NCI-H2107 treated with DMSO at 0.1 percent for 48 hours (cell line): Measurements from ENCODE around the gene ANO10.
A peak's percentile ranks its signal among the peaks of the same experiment; 100 is the strongest.
"Not testable (repeated sequence)": the region's sequence is repeated elsewhere in the genome, so short reads cannot be mapped to it uniquely, and the experiment has no call there.

Experiments used
- DNase-seq: peaks from one replicate; lab custom pipeline; 2025; ENCODE audit not compliant: unreplicated experiment; lab: John Stamatoyannopoulos, UW

ANO10 gene, protein sequence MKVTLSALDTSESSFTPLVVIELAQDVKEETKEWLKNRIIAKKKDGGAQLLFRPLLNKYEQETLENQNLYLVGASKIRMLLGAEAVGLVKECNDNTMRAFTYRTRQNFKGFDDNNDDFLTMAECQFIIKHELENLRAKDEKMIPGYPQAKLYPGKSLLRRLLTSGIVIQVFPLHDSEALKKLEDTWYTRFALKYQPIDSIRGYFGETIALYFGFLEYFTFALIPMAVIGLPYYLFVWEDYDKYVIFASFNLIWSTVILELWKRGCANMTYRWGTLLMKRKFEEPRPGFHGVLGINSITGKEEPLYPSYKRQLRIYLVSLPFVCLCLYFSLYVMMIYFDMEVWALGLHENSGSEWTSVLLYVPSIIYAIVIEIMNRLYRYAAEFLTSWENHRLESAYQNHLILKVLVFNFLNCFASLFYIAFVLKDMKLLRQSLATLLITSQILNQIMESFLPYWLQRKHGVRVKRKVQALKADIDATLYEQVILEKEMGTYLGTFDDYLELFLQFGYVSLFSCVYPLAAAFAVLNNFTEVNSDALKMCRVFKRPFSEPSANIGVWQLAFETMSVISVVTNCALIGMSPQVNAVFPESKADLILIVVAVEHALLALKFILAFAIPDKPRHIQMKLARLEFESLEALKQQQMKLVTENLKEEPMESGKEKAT

DNA sequence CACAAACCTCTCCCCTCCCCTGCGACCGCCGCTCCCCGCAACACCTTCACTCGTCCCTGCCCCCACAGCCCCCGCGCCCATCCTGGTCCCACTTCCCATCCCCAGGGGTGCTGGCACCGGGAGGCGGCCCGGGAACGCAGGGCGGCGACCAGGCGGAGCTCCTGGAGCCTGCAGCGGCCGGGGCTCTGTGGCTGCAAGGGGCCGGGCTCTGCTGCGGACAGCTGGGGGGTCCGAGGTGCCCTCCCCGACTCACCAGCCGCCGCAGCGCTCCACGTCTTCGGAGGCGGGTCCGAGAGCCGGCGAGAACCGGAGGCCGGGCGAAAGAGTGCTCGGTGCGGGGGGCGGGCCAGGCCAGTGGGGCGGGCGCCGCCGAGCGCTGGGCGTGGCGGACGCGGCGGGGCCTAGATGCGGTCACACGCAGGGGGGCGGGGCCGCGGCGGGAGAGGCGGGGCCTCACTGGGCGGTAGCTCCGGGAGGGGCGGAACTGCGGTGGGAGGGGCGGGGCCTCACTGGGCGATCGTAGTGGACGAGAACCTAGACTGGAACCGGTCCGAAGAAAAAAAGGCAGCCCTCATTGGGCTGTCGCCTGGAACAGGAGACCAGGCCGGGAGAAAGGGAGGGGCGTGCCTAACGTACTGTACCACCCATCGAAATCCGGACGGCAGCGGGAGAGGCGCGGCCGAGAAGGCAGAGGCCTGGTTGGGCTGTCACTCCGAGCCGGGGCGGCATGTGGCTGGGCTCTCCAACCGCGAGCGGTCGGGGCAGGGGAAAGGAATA, at the start of gene ANO10:
Gene ANO10 (minus strand): TSS at position 356 of the 777 bp plus-strand sequence. CDS start 16,159 bp downstream, outside the sequence.
- peak; percentile 82 for DNase-seq

DNA sequence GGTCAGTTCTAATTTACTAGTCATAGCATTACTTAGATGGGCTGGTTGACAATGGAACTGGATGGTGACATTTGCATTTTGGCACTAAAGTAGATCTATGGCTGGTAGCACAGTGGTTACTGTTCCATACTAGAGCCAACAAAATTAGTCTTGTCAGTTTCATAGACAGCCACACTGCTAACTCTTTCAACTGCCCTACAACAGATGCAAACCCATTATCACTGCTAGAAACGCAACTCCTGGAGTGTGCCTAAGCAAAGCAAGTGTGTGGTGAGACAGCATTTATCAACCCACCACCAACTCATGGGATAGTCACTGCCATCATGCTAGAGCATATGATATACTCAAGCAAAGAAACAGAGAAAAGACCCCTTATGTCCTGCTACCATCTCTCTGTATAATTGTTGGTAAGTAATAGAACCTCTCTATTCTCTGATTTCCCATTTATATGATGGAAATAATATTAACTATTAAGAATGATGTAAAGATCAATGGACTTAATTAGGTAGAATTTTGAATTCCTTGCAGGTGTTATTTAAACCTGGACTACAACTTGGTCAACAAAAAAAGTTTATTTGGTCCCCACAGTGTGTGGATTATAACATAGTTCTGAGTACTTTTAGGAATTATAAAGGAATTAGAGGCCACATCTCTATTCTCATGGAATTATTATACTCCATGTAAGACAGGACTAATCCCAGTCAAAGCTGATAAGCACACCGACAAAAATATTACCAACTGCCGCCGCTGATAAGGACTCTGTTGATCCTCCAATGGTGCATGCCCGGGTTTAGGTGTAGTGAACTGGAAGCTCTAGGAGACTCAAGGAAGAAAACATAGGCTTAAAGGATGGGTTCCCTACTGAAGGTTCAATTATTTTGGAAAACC, 49.1 kb upstream of the ANO10 start:
- DNase-seq, result no peak

DNA sequence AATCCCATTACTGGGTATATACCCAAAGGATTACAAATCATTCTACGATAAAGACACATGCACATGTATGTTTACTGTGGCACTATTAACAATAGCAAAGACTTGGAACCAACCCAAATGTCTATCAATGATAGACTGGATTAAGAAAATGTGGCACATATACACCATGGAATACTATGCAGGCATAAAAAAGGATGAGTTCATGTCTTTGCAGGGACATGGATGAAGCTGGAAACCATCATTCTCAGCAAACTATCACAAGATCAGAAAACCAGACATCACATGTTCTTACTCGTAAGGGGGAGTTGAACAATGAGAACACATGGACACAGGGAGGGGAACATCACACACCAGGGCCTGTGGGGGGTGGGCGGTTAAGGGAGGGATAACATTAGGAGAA, 43.2 kb upstream of the ANO10 start:
- DNase-seq, result not testable (repeated sequence)

DNA sequence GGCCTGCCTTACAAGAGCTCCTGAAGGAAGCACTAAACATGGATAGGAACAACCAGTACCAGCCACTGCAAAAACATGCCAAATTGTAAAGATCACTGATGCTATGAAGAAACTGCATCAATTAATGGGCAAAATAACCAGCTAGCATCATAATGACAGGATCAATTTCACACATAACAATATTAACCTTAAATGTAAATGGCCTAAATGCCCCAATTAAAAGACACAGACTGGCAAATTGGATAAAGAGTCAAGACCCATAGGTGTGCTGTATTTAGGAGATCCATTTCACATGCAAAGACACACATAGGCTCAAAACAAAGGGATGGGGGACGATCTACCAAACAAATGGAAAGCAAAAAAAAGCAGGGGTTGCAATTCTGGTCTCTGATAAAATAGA, 39.6 kb upstream of the ANO10 start:
- DNase-seq, result not testable (repeated sequence)

DNA sequence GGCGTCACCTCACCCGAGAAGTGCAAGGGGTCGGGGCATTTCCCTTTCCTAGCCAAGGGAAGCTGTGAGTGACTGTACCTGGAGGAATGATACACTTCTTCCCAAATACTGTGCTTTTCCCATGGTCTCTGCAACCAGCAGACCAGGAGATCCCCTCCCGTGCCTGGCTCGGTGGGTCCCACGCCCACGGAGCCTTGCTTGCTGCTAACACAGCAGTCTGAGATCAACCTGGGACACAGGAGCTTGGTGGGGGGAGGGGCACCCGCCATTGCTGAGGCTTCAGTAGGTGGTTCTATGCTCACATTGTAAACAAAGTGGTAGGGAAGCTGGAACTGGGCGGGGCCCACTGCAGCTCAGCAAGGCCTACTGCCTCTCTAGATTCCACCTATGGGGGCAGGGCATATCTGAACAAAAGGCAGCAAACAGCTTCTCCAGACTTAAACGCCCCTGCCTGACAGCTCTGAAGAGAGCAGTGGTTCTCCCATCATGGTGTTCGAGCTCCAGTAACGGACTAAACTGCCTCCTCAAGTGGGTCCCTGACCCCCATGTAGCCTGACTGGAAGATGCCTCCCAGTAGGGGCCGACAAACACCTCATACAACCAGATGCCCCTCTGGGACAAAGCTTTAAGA, 37.6 kb upstream of the ANO10 start:
- no peak for DNase-seq

DNA sequence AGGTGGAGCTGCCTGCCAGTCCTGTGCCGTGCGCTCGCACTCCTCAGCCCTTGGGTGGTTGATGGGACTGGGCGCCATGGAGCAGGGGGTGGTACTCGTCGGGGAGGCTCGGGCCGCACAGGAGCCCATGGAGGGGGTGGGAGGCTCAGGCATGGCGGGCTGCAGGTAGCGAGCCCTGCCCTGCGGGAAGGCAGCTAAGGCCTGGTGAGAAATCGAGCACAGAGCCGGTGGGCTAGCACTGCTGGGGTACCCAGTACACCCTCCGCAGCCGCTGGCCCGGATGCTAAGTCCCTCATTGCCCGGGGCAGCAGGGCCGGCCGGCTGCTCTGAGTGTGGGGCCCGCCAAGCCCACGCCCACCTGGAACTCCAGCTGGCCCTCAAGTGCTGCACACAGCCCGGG, 34.6 kb upstream of the ANO10 start:
- not testable (repeated sequence) for DNase-seq

DNA sequence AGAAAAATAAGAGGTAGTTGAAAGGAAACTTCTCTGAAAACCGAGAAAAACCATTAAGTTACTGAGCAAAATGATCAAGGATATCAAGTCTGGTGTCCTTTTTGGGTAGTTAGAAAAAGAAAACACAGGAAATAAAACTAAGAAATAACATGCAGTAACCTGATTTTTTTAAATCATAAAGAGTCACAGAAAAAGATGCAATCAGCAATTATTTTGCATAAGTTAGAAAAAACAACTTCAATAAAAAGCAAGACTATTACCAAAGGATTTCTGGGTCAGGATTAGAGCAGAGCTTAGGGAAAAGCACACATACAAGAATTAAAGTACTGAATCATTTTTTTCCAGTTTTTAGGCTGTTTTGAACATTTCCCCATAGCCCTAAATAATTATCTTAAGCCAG, 28.5 kb upstream of the ANO10 start:
- no peak for DNase-seq

DNA sequence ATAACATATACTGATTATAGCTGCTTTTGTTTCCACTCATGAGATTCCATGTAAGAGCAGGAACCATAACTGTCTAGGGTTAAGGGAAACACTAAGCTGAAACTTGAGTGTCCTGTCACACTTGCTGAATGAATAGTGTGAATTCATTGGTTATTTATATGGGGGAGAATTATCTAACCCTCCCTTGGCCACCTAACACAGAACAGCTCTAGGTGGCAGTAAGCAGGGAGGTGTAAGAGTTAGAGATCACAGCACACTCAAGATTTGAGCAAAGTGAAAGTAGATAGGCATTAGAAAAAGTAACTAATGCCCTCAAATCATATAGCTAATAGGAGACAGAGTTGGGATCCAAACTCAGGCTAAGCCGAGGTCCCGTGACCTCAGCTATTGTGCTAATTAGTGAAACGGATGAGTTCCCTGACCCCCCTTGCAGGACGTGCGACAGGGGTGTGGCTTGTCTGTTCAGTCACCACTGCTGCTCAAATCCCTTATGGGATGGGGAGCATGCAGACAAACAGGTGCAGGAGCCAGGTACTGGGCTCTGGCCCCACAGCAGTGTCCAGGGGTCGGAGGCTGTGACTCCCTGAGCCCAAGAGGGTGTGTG, 27.7 kb upstream of the ANO10 start:
- DNase-seq, result no peak

DNA sequence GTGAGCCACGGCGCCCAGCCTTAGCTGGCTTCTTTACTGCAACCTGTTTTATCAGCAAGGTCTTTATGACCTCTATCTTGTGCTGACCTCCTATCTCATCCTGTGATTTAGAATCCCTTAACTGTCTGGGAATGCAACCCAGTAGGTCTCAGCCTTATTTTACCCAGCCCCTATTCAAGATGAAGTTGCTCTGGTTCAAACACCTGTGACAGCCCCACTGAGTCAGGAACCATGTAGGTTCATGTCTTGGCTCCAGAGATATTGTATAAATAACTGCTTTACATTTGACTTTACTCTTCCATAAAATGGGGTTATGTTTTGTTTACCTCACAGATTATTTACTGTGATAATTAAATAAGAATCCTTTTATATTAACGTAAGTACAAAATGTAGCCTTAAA, 27.1 kb upstream of the ANO10 start:
- no peak for DNase-seq

DNA sequence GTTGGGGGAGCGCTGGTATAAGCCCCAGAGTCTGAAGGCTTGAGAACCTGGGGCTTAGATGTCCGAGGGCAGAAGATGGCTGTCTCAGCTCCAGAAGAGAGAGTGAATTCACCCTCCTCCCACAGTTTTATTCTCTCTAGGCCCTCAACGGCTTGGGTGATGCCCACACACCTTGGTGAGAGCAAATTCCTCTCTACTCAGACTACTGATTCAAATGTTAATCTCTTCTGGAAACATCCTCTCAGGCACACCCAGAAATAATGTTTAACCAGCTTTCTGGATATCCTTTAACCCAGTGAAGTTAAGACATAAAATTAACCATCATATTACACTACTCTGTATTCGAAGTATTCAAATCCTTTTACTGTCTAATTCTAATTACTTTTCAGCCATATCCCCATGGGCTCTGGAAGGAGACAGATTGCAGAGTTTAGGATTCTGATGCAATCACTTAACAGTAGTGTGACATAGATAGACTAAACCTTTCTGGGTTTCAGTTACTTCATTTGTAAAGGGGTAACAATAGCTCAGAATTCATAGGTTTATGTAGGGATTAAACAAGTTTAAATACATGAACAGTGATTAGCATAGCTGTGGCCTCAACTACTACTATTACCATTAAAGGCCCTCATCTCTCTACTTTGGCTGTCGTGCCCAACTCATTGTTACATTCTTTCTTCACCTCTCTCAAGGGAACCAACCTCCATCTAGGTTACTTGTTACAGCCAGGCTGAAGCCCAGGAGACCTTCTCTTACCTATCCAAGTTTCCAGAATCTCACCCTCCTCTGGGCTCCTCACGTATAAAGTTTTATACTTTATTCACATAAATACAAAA, 25.7 kb upstream of the ANO10 start:
- no peak for DNase-seq

DNA sequence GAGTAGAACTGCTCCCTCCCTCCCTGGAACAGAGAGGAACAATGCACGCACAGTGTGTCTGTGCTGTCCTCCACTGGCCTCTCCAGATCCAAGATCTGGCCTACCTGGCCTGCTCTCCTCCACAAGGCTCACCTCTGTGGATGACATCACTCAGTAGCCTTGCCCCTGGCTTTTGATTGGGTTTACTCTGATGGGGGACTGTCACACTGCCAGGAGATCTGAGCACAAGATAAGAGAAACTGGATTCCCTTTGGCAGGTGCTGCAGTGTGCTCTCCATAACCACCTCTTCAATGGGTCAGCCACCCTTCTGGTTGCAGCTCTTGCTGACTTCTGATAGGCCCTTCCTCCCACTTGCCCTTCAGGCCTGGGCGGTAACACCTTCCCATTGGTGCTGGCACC, 22.6 kb upstream of the ANO10 start:
- DNase-seq, result no peak

DNA sequence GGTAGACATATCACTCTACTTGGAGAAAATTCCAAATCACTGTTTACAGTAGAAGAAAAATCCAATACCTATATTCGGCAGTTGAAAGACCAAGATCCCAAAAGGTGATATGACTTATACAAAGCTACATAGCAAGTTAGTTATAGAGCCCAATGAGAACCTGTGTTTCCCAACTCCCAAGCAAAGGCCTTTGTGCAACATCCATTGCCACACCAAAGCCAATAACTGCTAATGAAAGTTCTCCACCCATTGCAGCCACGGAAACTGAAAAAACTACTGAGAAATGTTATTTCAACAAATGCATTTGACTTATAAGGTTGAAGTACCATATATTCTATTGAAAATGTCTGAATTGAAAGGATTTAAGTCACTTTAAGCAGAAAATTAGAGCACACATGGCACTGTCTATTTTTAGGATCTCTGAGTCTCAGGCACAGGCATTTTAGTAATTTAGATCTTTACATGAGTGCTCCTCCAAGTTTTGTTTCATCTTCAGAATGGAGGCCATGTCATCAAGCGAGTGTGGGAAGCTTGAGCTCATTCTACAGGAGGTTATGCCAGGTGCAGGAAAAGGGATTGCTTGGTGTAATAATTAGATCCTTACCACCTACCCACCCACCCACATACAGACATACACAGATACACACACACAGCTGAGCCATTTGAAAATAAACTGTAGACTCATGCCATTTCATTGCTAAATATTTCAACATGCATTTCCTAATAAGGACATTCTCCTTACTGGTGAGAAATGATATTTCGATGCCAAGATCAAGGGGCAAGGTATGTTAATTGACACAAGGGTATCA, 19.7 kb upstream of the ANO10 start:
- no peak for DNase-seq

DNA sequence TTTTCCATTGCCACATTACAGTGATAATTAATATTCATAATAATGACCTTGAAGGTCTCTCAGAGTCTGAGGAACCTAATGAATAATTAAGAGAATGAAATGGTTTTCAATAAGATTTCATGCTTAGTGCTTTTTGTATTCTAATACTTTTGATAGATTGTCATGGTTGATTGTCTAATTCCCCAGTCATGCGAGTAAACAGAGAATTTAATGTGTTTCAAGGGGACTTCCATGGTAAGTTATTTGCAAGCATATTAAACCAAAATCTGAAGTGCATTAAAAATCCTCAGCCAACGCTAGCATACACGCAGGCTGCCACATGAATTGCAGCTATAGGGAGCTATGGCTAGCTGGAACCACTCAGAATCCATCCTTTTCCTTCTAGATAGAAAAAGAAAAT, 18.9 kb upstream of the ANO10 start:
- DNase-seq, result no peak

DNA sequence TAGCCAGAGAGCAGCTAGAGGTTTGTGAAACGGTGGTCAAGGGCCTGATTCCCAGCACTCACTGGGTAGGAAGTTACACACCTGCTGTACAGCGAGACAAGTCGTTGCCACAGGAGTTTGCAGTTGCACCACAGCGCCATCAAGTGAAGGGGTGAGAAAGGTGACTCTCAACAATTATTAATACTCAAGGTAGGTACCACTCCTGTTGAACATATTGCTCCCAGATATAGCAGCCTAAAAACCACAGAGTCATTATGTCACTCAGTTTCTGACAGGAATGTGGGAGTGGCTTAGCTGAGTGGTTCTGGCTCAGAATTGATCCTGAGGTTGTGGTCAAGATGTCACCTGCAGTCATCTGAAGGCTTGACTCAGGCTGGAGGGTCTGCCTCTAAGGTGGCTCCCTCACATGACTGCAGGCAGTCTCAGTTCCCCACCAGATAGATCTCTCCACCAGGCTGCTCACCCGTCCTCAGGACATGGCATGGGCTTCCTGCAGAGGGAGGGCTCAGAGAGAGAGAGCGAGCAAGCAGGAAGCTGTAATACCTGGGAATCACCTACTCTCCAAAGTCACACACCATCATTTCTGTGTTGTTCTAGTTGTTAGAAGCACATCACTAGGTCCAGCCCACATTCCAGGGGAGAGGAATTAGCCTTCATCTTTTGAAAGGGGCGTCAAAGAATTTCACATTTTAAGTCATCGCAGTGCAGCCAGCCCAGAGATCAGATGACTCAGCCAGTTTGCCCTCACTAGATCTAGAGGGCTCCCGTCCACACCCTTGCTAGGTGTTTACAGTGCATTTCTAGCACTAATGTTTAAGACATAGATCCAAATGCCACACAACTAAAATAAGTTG, 17.0 kb upstream of the ANO10 start:
- DNase-seq, result peak; percentile 13

DNA sequence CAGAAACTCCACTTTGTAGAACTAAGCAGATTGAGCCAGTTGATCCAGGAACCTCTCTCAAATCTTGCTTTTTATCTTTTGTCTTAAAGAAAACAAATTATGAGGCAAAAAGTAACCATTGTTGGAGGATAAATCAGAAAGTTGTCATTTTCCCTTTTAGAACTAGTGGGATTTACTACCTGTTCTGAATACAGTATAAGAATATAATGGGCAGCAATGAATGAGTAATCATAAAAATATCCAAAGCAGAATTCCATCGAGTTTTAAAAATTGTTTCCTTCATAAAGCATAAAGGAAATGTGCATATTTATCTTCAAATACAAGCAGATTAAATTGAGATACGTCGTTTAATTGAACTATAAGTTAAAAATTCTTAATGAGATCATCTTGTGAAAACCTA, 15.9 kb upstream of the ANO10 start:
- no peak for DNase-seq

DNA sequence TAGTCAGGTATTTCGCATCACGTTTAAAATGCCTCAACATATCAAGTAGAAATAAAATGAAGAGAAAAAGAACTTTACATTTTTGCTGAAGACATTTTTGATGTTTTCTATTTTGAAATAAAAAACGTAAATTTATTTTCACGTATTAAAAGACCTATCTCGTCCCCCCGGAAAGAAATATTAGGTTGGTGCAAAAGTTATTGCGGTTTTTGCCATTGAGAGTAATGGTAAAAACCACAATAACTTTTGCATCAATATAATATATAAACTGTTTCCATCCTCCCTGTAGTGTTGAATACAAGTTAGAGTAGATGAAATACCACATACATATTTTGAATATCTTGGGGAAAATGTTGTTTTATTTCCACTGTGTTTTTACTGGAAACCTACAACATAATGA, 11.2 kb upstream of the ANO10 start:
- no peak for DNase-seq

DNA sequence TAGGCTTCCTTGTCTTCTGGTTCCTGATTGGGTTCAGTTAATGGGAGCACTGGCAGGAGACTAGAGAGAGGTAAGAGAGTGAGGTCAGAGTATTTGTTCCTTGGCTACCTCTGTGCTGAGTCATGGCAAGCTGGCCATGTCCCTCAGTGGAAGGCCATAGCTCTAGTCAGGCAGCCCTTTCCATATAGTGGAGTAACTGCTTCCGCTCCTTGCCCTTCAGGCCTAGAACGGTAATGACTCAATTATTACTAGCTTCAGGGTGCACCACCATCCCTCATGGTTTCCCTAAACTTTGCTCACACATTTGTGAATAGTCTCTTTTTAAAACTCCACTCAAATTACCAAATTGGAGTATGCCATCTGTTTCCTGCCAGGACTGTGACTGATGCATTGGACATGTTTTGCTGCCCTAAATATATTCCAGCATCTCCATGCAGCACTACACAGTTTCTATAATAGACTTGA, 10.5 kb upstream of the ANO10 start:
- DNase-seq, result no peak
